ENCODE results near the gene MYOC.

- TF ChIP-seq CTCF (IDR thresholded peaks at IDR 0.05; ENCODE audit: borderline replicate concordance, extremely low read depth, low read length, poor library complexity, severe bottlenecking) (no peak), EZH2 (IDR thresholded peaks at IDR 0.05; ENCODE audit: borderline replicate concordance, low read depth, low read length, severe bottlenecking) (no peak)
These were observed 14.4 kb downstream of the MYOC start for GRCh38 chr1:171637928-171638576.

All from DND-41 (cell line).